ENCODE measurements around the gene VPS4B. TPM values are rescaled to one million over a fixed set of nuclear protein-coding genes. Genes with fewer than 3 reads are reported as not detected.

VPS4B gene
- total and polyA plus RNA-seq, 12 donors: 6.1 to 39.6 (median 21.4) TPM

DNA sequence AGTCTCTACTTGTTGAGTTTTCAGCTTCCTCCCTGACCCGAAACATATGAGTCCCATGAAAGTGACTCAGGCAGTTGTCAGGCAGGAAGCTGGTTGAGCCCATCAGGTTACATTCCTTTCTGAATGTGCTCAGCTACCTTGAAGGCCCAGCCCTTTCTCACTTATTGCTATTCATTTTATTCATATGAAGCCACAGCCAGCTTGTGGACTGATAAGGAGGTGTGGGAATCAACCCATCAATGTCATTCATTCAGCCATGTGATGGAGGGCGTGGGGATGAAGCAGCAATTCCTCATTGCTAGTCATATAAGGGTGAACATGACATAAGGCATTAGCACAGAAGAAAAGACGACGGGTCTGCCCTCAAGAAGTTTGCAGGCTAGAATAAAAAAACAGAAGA lies 5.3 kb upstream of the VPS4B start:
- no peaks in the 10 kb centered on the region for H3K9me3 ChIP-seq
- no peak for ATAC-seq
- H3K36me3 ChIP-seq: no peaks in the 10 kb centered on the region
- H3K4me3 ChIP-seq: no peak overlapping the region
- H3K27me3 ChIP-seq: peaks cover 0 to 16% (median 0%) of the 10 kb centered on the region in 7 donors
- DNase-seq: no peak
- TF ChIP-seq, protein P1, sequence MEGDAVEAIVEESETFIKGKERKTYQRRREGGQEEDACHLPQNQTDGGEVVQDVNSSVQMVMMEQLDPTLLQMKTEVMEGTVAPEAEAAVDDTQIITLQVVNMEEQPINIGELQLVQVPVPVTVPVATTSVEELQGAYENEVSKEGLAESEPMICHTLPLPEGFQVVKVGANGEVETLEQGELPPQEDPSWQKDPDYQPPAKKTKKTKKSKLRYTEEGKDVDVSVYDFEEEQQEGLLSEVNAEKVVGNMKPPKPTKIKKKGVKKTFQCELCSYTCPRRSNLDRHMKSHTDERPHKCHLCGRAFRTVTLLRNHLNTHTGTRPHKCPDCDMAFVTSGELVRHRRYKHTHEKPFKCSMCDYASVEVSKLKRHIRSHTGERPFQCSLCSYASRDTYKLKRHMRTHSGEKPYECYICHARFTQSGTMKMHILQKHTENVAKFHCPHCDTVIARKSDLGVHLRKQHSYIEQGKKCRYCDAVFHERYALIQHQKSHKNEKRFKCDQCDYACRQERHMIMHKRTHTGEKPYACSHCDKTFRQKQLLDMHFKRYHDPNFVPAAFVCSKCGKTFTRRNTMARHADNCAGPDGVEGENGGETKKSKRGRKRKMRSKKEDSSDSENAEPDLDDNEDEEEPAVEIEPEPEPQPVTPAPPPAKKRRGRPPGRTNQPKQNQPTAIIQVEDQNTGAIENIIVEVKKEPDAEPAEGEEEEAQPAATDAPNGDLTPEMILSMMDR (IDR thresholded peaks at IDR 0.05): no peak
- WGBS, 2 donors: 86 to 88% methylated on average over 4 of the region's 4 CpGs
- intact Hi-C loops (cut with DNase I): loop anchor here in 3 of 10 donors (10.0 kb wide), 4 partner anchors 63 to 713 kb away; partner anchors contain the start of genes KDSR (in 1 of the 3) and PHLPP1 (in 1 of the 3)
- peaks cover 0 to 8% (median 6%) of the 10 kb centered on the region in 9 donors for H3K4me1 ChIP-seq
- no peak overlapping the region for H3K27ac ChIP-seq

DNA sequence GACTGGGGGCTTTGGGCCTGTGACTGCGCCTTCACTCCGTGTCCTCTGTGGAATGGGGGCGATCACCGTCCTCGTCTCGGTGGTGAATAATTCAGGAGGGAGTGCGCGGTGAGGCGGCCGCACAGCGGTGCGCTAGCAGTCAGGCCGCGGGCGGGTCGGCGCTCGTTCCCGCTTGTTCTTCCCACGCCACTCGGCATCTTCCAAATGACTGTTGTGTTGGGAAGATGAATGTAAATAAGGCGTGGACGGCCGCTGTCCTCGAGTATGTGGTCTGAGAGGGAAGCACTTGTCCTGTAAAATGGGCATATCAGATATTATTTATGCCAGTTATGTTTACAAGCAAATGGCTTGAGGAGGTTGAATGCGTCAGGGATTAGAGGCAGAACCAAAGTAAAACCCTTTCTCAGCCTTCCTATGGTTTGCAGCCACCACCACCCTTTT lies 608 bp upstream of the VPS4B start:
- WGBS, 2 donors: 2 to 3% methylated on average over 26 of the region's 26 CpGs
- Histone ChIP-seq H3K9me3 (no peaks in the 10 kb centered on the region), H3K36me3 (peaks cover 0 to 27% (median 0%) of the 10 kb centered on the region in 9 donors), H3K4me1 (peaks cover 5 to 45% (median 24%) of the 10 kb centered on the region in 9 donors), H3K4me3 (peak overlapping the region; percentile 65 to 97 (median 86)), H3K27me3 (peaks cover 0 to 4% (median 0%) of the 10 kb centered on the region in 7 donors), H3K27ac (peak overlapping the region; percentile 92 to 99 (median 94))
- DNase-seq (no peak), ATAC-seq (peak; percentile 42 to 67 (median 62))
- TF ChIP-seq, protein P1 (IDR thresholded peaks at IDR 0.05): peak in 1 of 9 donors; percentile 16
- intact Hi-C loops (cut with DNase I): loop anchor here in 7 of 10 donors (1.0 to 10.0 kb wide), 8 partner anchors 56 to 708 kb away; partner anchors contain the start of genes KDSR (in 7 of the 7) and PHLPP1 (in 2 of the 7)

DNA sequence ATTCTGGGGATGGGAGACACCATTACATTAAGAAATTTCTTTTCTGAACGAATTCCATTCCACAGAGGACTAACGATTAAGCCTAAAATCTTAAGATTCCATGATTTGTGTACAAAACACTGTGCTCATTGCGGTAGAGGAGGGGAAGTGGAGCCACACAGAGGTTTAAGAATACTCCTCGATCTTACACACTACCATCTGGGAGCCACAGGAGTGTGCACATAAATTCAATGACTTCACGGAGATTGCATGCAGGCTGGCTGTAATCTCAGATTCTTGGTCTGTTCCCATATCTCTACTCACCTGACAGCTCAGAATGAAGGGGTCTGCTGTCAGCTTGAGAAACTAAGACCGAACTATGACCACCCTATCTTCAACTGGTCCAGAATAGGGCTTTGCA lies 762 bp downstream of the VPS4B start:
- intact Hi-C loops (cut with DNase I): loop anchor here in 6 of 10 donors (5.0 to 10.0 kb wide), 6 partner anchors 54 to 707 kb away; partner anchors contain the start of genes KDSR (in 4 of the 6) and PHLPP1 (in 2 of the 6)
- WGBS, 2 donors: 15 to 16% methylated on average over 6 of the region's 6 CpGs
- peak overlapping the region; percentile 65 to 97 (median 86) for H3K4me3 ChIP-seq
- H3K36me3 ChIP-seq: peaks cover 0 to 41% (median 0%) of the 10 kb centered on the region in 9 donors
- DNase-seq (no peak), ATAC-seq (no peak)
- no peaks in the 10 kb centered on the region for H3K27me3 ChIP-seq
- H3K27ac ChIP-seq: peak overlapping the region; percentile 92 to 99 (median 94)
- peaks cover 5 to 49% (median 24%) of the 10 kb centered on the region in 9 donors for H3K4me1 ChIP-seq
- TF ChIP-seq, protein P1 (IDR thresholded peaks at IDR 0.05): no peak
- no peaks in the 10 kb centered on the region for H3K9me3 ChIP-seq

DNA sequence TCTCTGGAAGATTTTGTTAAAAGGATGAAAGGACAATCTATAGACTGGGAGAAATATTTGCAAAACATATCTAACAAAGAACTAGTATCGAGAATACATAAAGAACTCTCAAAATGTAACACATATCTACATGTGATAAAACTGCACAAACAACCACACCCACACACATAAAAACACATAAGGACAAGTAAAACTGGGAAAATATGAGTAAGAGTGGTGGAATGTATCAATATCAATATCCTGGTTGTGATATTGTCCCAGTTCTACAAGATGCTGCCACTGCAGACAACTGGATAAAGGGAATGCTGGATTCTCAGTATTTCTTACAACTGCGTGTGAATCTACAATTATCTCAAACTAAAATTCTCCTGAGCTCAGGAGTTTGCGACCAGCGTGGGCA lies 9.3 kb downstream of the VPS4B start:
- H3K27me3 ChIP-seq: no peaks in the 10 kb centered on the region
- ATAC-seq (no peak), DNase-seq (no peak)
- intact Hi-C loops (cut with DNase I): no loop called here
- H3K4me1 ChIP-seq: peaks cover 0 to 8% (median 0%) of the 10 kb centered on the region in 9 donors
- H3K27ac ChIP-seq: no peak overlapping the region
- no peaks in the 10 kb centered on the region for H3K9me3 ChIP-seq
- WGBS, 2 donors: 73 to 75% methylated on average over 4 of the region's 4 CpGs
- no peak overlapping the region for H3K4me3 ChIP-seq
- TF ChIP-seq, protein P1 (IDR thresholded peaks at IDR 0.05): no peak
- H3K36me3 ChIP-seq: peaks cover 0 to 96% (median 29%) of the 10 kb centered on the region in 9 donors
